ENCODE results near the gene JAZF1.

DNA sequence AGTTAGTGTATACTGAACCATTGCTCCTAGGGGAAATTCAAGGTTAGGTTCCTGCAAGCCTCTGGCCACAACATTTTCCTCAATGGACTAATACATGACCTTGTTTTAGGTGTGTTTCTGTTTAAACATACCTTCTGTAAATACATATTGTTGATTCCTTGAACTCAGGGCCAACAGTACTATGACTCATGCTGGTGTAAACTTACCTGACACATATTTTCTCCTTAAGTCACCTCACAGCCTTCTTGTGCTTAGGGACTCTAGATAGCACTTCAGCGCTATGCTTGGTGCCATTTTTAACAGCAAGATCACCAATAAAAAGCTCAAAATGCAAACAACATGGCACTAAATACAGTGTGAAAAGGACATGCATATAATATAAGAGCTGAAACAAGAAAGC lies 264.2 kb downstream of the JAZF1 start:
- TF ChIP-seq, protein P1, sequence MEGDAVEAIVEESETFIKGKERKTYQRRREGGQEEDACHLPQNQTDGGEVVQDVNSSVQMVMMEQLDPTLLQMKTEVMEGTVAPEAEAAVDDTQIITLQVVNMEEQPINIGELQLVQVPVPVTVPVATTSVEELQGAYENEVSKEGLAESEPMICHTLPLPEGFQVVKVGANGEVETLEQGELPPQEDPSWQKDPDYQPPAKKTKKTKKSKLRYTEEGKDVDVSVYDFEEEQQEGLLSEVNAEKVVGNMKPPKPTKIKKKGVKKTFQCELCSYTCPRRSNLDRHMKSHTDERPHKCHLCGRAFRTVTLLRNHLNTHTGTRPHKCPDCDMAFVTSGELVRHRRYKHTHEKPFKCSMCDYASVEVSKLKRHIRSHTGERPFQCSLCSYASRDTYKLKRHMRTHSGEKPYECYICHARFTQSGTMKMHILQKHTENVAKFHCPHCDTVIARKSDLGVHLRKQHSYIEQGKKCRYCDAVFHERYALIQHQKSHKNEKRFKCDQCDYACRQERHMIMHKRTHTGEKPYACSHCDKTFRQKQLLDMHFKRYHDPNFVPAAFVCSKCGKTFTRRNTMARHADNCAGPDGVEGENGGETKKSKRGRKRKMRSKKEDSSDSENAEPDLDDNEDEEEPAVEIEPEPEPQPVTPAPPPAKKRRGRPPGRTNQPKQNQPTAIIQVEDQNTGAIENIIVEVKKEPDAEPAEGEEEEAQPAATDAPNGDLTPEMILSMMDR (IDR thresholded peaks at IDR 0.05) = no peak
- no peak for TF ChIP-seq POLR2A (IDR thresholded peaks at IDR 0.05)
